HL-60 (cell line): ENCODE data around the gene RGS7.

Experiments used
- GABPA ChIP-seq: IDR thresholded peaks from 2 replicates; pipeline ENCODE4 v1.6.1; 2012; ENCODE audit warnings: low read depth
- POLR2AphosphoS5 ChIP-seq: IDR thresholded peaks from 2 replicates; pipeline ENCODE4 v1.6.1; 2012; ENCODE audit warnings: low read depth
- REST ChIP-seq: IDR thresholded peaks from 2 replicates; pipeline ENCODE4 v1.6.1; 2012; ENCODE audit warnings: low read depth; ENCODE audit not compliant: insufficient replicate concordance
- SPI1 ChIP-seq: IDR thresholded peaks from 2 replicates; pipeline ENCODE4 v1.6.1; 2012; ENCODE audit warnings: low read depth, mild to moderate bottlenecking, borderline replicate concordance
- TF ChIP-seq, protein P1 (sequence below): IDR thresholded peaks from one replicate; pipeline ENCODE4 v1.5.1; 2011; ENCODE audit warnings: low read length, control low read depth, inconsistent platforms; ENCODE audit not compliant: insufficient read depth

- no peak for TF ChIP-seq POLR2AphosphoS5
- TF ChIP-seq, protein P1, sequence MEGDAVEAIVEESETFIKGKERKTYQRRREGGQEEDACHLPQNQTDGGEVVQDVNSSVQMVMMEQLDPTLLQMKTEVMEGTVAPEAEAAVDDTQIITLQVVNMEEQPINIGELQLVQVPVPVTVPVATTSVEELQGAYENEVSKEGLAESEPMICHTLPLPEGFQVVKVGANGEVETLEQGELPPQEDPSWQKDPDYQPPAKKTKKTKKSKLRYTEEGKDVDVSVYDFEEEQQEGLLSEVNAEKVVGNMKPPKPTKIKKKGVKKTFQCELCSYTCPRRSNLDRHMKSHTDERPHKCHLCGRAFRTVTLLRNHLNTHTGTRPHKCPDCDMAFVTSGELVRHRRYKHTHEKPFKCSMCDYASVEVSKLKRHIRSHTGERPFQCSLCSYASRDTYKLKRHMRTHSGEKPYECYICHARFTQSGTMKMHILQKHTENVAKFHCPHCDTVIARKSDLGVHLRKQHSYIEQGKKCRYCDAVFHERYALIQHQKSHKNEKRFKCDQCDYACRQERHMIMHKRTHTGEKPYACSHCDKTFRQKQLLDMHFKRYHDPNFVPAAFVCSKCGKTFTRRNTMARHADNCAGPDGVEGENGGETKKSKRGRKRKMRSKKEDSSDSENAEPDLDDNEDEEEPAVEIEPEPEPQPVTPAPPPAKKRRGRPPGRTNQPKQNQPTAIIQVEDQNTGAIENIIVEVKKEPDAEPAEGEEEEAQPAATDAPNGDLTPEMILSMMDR, result no peak
- TF ChIP-seq REST, result no peak
- no peak for TF ChIP-seq GABPA
- no peak for TF ChIP-seq SPI1
Observed at GRCh38 chr1:241118049-241118448, 239.0 kb downstream of the RGS7 start.
